Smooth muscle cell (in vitro differentiated cells): ENCODE measurements around the gene DNAH7. TPM values are rescaled to one million over a fixed set of nuclear protein-coding genes. Genes with fewer than 3 reads are reported as not detected.

ENCODE experiments used
- DNase-seq: peaks from one replicate; lab custom pipeline; 2025; ENCODE audit not compliant: unreplicated experiment; lab: John Stamatoyannopoulos, UW
- H2AFZ ChIP-seq: fragments of 200-600 bp; sonication (generic); 2 replicates; pipeline ENCODE4 v1.6.0; 2016; ENCODE audit warnings: antibody characterized with exemption, low read depth, mild to moderate bottlenecking
- H3F3A ChIP-seq: fragments of 200-600 bp; sonication (generic); 2 replicates; pipeline ENCODE4 v1.6.0; 2017; ENCODE audit warnings: antibody characterized with exemption, low read depth
- H3K27ac ChIP-seq: fragments of 200-600 bp; sonication (generic); 2 replicates; pipeline ENCODE4 v1.5.1; 2016; ENCODE audit warnings: low read depth, mild to moderate bottlenecking
- H3K27me3 ChIP-seq: fragments of 200-600 bp; sonication (generic); 2 replicates; pipeline ENCODE4 v1.6.1; 2016; ENCODE audit warnings: low read depth, mild to moderate bottlenecking
- H3K36me3 ChIP-seq: fragments of 200-600 bp; sonication (generic); 2 replicates; pipeline ENCODE4 v1.5.1; 2016; ENCODE audit warnings: low read depth
- H3K4me1 ChIP-seq: fragments of 200-600 bp; sonication (generic); 2 replicates; pipeline ENCODE4 v1.5.1; 2016; ENCODE audit warnings: low read depth
- H3K4me2 ChIP-seq: fragments of 200-600 bp; sonication (generic); 2 replicates; pipeline ENCODE4 v1.6.0; 2016; ENCODE audit warnings: mild to moderate bottlenecking
- H3K4me3 ChIP-seq: fragments of 200-600 bp; sonication (generic); 2 replicates; pipeline ENCODE4 v1.5.1; 2016; ENCODE audit warnings: mild to moderate bottlenecking
- H3K79me2 ChIP-seq: fragments of 200-600 bp; sonication (generic); 2 replicates; pipeline ENCODE4 v1.6.0; 2016; ENCODE audit warnings: low read depth, mild to moderate bottlenecking
- H3K9ac ChIP-seq: fragments of 200-600 bp; sonication (generic); 2 replicates; pipeline ENCODE4 v1.6.0; 2016; ENCODE audit warnings: low read depth
- H3K9me3 ChIP-seq: fragments of 200-600 bp; sonication (generic); replicated peaks from 2 replicates; pipeline ENCODE4 v1.5.1; 2016; ENCODE audit warnings: low read depth
- H4K20me1 ChIP-seq: fragments of 200-600 bp; sonication (generic); 2 replicates; pipeline ENCODE4 v1.6.0; 2016; ENCODE audit warnings: low read depth
- WGBS: methylation state at CpG from one replicate; pipeline ENCODE4 v1.1.7; 2016; ENCODE audit warnings: low lambda C conversion rate; 5-methylcytosine and 5-hydroxymethylcytosine counted together
- polyA plus RNA-seq: library from polyadenylated mRNA; unstranded; fragments of >200 nt; fragmentation: Nextera tagmentation; extraction: Ambion mirVana; gene quantifications from 2 replicates; pipeline ENCODE4 v1.2.1, GENCODE V29; 2016
- total RNA-seq: library from RNA; depleted of rRNA; stranded (reverse); fragments of >200 nt; gene quantifications from 2 replicates; pipeline ENCODE4 v1.2.3, GENCODE V29; 2014
- TF ChIP-seq, protein P1 (sequence below): fragments of 200-600 bp; sonication (generic); IDR thresholded peaks from 2 replicates; pipeline ENCODE4 v1.5.1; 2017; ENCODE audit warnings: borderline replicate concordance, mild to moderate bottlenecking, antibody characterized with exemption; ENCODE audit not compliant: insufficient read depth, poor library complexity, severe bottlenecking

DNAH7 gene
- total and polyA plus RNA-seq, 2 experiments from 2014 or later = 0.99 to 1.2 TPM

GRCh38 chr2:195863121-195863520 lies 205.5 kb downstream of the DNAH7 start:
- H3K4me3 ChIP-seq = no peak overlapping the region
- no peak for DNase-seq
- TF ChIP-seq, protein P1, sequence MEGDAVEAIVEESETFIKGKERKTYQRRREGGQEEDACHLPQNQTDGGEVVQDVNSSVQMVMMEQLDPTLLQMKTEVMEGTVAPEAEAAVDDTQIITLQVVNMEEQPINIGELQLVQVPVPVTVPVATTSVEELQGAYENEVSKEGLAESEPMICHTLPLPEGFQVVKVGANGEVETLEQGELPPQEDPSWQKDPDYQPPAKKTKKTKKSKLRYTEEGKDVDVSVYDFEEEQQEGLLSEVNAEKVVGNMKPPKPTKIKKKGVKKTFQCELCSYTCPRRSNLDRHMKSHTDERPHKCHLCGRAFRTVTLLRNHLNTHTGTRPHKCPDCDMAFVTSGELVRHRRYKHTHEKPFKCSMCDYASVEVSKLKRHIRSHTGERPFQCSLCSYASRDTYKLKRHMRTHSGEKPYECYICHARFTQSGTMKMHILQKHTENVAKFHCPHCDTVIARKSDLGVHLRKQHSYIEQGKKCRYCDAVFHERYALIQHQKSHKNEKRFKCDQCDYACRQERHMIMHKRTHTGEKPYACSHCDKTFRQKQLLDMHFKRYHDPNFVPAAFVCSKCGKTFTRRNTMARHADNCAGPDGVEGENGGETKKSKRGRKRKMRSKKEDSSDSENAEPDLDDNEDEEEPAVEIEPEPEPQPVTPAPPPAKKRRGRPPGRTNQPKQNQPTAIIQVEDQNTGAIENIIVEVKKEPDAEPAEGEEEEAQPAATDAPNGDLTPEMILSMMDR = no peak
- H3K27me3 ChIP-seq = no peaks in the 10 kb centered on the region
- no peak overlapping the region for H2AFZ ChIP-seq
- H4K20me1 ChIP-seq = no peaks in the 10 kb centered on the region
- 90% methylated on average over 3 of the region's 3 CpGs for WGBS
- H3K36me3 ChIP-seq = no peaks in the 10 kb centered on the region
- no peaks in the 10 kb centered on the region for H3F3A ChIP-seq
- no peak overlapping the region for H3K27ac ChIP-seq
- H3K9me3 ChIP-seq = no peaks in the 10 kb centered on the region
- H3K4me2 ChIP-seq = no peak overlapping the region
- no peaks in the 10 kb centered on the region for H3K79me2 ChIP-seq
- no peaks in the 10 kb centered on the region for H3K4me1 ChIP-seq
- H3K9ac ChIP-seq = no peak overlapping the region

- H3K9me3 ChIP-seq = no peaks in the 10 kb centered on the region
- no peaks in the 10 kb centered on the region for H3K79me2 ChIP-seq
- TF ChIP-seq, protein P1 = no peak
- DNase-seq = no peak
- no peak overlapping the region for H3K27ac ChIP-seq
- no peak overlapping the region for H2AFZ ChIP-seq
- no peaks in the 10 kb centered on the region for H3K4me1 ChIP-seq
- H3K27me3 ChIP-seq = no peaks in the 10 kb centered on the region
- 92% methylated on average over 5 of the region's 5 CpGs for WGBS
- no peak overlapping the region for H3K9ac ChIP-seq
- H4K20me1 ChIP-seq = no peaks in the 10 kb centered on the region
- no peak overlapping the region for H3K4me2 ChIP-seq
- no peaks in the 10 kb centered on the region for H3F3A ChIP-seq
- H3K4me3 ChIP-seq = no peak overlapping the region
- H3K36me3 ChIP-seq = no peaks in the 10 kb centered on the region
Observed at GRCh38 chr2:195861821-195862220, 206.8 kb downstream of the DNAH7 start.

DNA sequence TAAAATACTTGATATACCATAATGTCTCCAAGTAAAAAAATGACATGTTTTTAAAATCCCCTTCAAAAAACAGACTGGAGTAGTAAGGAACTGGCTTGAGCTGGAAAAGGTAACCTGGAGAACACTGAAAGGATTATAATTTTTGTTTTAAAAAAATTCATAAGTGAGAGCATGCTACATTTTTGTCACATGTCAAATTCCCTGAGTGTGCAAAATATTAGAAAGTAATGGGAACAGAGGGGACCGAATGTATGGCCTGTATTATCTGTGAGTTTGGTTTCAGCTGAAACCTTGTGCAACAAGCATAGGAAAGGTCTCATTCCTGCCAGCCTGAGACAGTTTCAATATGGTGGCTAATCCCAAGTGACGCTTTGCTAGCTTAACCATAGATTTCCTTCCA lies 209.1 kb downstream of the DNAH7 start:
- no peak overlapping the region for H3K27ac ChIP-seq
- H3K36me3 ChIP-seq = no peaks in the 10 kb centered on the region
- H3K9me3 ChIP-seq = no peaks in the 10 kb centered on the region
- TF ChIP-seq, protein P1 = no peak
- DNase-seq = no peak
- no peak overlapping the region for H2AFZ ChIP-seq
- H3K9ac ChIP-seq = no peak overlapping the region
- H3K4me1 ChIP-seq = no peaks in the 10 kb centered on the region
- no peaks in the 10 kb centered on the region for H4K20me1 ChIP-seq
- WGBS = 89% methylated on average over 2 of the region's 2 CpGs
- H3K4me2 ChIP-seq = no peak overlapping the region
- H3K79me2 ChIP-seq = no peaks in the 10 kb centered on the region
- H3K4me3 ChIP-seq = no peak overlapping the region
- no peaks in the 10 kb centered on the region for H3F3A ChIP-seq
- H3K27me3 ChIP-seq = no peaks in the 10 kb centered on the region

DNA sequence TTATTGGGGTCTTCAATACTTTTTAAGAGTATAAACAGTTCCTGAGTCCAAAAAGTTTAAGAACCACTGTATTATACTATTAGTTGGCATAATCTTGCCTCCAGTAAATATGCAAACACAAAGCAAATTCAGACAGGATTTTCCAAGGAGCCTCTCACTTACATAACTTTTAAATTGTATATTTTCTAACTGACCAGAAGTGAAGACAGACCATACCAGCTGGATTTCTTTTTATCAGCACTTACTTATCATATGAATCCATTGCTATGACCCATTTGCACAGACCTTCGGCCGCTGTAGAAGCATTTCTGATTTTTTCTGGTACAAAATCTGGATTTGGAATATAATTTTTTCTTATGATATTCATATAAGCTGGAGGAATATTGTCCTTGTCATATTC lies 211.5 kb downstream of the DNAH7 start:
- no peaks in the 10 kb centered on the region for H3K36me3 ChIP-seq
- DNase-seq = no peak
- no peak overlapping the region for H3K4me2 ChIP-seq
- WGBS = 86% methylated on average over 2 of the region's 2 CpGs
- TF ChIP-seq, protein P1 = no peak
- no peaks in the 10 kb centered on the region for H3K9me3 ChIP-seq
- H2AFZ ChIP-seq = no peak overlapping the region
- H3K27ac ChIP-seq = no peak overlapping the region
- no peaks in the 10 kb centered on the region for H4K20me1 ChIP-seq
- H3K4me1 ChIP-seq = peaks cover 3% of the 10 kb centered on the region
- no peaks in the 10 kb centered on the region for H3K79me2 ChIP-seq
- no peaks in the 10 kb centered on the region for H3K27me3 ChIP-seq
- H3F3A ChIP-seq = no peaks in the 10 kb centered on the region
- no peak overlapping the region for H3K4me3 ChIP-seq
- no peak overlapping the region for H3K9ac ChIP-seq
